A172 (cell line): ENCODE data around the gene N4BP2. TPM values are rescaled to one million over a fixed set of nuclear protein-coding genes. Genes with fewer than 3 reads are reported as not detected.
"Not testable (repeated sequence)": the region's sequence is repeated elsewhere in the genome, so short reads cannot be mapped to it uniquely, and the experiment has no call there.

Experiments
- DNase-seq: peaks from one replicate; pipeline ENCODE4 v3.0.0-alpha.2; 2015; ENCODE audit warnings: low spot score
- total RNA-seq: library from RNA; depleted of rRNA; stranded (reverse); fragments of >200 nt; shearing (Covaris generic); gene quantifications from 2 replicates; pipeline ENCODE4 v1.2.3, GENCODE V29; 2014; rRNA removed

The N4BP2 gene
- 2.7 and 3.0 TPM in 2 replicates for total RNA-seq

DNA sequence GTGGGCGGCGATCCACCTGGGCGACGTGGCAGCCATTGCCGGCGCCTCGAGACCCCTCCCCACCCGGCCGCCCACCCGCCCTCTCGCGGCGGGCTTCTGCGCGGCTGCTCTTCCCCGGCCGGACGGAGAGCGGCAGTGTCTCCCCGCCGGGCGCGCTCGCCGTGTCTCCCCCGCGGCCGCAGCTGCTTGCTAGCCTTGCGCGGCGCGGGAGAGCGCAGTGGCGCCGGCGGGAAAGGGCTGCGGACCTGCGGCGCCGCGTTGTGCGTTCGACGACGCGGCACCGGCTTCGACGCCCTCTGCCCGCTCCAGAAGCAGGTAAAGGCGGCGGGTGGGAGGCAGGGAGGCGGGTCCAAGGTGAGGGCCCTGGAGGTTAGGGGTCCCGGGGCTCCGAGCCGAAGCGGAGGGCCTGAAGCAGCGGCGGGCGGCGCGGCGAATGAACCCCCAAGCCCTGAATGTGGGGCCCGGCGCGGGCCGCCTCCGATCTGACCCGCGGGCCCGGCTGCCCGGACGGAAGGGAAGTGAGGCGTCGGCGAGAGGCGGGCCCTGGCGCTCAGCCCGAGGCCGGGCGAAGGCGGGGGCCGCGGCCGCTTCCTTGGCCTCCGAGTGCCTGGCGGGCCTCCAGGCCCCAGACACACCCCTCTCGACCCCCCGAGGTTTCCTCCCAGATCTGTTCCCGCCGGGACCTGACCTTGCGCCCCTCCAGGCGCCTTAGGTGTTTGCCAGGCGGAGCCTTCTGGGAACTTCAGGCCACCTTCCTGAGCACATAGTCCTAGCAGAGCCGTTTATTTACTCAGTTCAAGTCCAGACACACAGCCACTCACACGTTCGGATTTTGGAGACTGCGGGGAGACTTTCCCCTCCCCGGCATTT, at the start of gene N4BP2:
N4BP2 (plus strand) TSS at position 135 of the 870 bp plus-strand sequence. CDS start 40,491 bp downstream, outside the sequence.
- DNase-seq: peak; percentile 57

DNA sequence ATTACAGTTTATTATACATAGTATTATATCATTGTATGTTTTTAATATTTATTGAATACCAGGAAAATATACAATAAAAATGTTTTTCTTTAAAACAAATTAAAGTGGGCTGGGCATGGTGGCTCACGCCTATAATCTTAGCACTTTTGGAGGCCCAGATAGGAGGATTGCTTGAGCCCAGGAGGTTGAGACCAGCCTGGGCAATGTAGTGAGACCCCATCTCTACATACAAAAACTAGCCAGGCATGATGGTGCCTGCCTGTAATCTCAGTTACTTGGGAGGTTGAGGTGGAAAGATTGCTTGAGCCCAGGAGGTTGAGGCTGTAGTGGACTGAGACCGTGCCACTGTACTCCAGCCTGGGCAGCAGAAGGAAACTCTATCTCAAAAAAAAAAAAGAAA, 40.6 kb upstream of the N4BP2 start:
- DNase-seq: no peak

DNA sequence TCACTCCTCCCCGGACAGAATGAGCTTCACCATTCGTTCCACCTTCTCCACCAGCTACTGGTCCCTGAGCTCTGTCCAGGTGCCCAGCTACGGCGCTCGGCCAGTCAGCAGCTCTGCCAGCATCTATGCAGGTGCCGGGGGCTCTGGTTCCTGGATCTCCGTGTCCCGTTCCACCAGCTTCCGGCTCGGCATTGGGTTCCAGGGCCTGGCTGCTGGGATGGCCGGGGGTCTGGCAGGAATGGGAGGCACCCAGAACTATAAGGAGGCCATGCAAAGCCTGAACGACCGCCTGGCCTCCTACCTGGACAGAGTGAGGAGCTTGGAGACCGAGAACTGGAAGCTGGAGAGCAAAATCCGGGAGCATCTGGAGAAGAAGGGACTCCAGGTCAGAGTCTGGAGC, 36.4 kb upstream of the N4BP2 start:
- no peak for DNase-seq

DNA sequence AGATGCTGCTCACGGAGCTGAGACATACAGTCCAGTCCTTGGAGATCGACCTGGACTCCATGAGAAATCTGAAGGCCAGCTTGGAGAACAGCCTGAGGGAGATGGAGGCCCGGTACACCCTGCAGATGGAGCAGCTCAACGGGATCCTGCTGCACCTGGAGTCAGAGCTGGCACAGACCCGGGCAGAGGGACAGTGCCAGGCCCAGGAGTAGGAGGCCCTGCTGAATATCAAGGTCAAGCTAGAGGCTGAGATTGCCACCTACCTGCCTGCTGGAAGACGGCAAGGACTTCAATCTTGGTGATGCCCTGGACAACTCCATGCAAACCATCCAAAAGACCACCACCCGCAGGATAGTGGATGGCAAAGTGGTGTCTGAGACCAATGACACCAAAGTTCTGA, 35.5 kb upstream of the N4BP2 start:
- DNase-seq: not testable (repeated sequence)

DNA sequence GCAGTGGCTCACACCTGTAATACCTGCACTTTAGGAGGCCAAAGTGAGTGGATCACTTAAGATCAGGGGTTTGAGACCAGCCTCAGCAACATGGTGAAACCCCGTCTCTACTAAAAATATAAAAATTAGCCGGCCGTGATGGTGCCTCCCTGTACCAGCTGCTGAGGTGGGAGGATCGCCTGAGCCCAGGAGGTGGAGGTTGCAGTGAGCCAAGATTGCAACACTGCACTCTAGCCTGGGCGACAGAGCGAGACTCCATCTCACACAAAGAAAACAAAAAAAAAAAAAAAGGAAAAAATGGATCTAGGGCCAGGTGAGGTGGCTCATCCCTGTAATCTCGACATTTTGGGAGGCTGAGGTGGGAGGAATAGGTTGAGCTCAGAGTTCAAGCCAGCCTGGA, 32.6 kb upstream of the N4BP2 start:
- DNase-seq: not testable (repeated sequence)

DNA sequence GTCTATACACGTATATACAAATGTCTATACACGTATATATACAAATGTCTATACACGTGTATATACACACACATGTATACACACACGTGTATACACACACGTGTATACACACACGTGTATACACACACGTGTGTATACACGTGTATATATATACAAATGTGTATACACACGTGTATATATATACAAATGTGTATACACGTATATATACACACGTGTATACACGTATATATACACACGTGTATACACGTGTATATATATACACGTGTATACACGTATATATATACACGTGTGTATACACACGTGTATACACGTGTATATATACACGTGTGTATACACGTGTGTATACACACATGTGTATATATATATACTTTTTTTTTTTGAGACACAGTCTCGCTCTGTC, 23.9 kb upstream of the N4BP2 start:
- DNase-seq: no peak

DNA sequence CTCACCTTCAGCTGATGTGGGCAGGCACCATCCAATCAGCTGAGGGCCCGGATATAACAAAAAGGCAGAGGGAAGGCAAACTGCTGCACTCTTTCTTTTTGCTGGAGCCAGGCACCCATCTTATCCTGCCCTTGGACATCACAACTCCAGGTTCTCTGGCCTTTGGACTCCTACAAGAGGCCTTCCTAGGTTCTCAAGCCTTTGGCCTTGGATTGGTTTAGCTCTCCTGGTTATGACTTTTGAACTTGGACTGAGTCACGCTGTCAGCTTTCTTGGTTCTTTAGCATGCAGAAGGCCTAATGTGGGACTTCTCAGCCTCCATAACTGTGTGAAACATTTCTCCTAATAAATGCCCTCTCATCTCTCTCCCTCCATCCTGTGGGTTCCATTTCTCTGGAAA, 23.0 kb upstream of the N4BP2 start:
- DNase-seq: no peak

DNA sequence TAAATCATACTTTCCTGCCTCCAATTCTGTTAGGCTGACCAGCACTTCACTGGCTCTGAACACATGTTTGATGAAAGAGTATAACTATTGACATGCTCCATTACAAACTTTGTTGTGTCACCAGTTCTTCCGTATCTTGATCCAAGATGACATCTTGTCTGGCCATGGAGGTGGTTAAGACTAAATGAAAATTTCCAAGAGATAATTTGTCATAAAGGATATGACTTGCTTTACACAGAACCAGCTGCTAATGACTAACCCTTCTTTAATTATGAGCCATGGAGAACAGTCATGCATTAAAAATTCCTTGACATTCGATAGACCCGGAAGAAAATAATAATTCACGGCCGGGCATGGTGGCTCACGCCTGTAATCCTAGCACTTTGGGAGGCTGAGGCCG, 17.7 kb upstream of the N4BP2 start:
- DNase-seq: peak; percentile 45

DNA sequence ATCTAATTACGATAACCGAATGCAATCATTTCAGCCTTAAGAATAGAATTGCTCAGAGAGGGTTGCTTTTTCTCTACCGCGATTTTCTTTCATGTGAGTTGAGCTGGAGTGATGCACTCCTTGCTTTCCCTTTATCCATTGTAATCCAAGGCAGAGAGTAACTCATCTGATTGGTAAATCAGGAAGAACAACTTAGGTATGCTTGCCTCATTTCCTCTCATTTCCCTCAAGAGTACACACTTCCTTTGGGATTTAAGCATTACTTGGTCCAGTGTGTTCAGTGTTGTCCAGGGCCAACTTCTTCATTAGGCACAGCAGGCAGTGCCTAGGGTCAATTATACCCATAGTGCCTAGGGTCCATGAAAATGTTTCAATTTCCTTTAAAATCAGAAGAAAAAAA, 15.7 kb upstream of the N4BP2 start:
- DNase-seq: no peak

DNA sequence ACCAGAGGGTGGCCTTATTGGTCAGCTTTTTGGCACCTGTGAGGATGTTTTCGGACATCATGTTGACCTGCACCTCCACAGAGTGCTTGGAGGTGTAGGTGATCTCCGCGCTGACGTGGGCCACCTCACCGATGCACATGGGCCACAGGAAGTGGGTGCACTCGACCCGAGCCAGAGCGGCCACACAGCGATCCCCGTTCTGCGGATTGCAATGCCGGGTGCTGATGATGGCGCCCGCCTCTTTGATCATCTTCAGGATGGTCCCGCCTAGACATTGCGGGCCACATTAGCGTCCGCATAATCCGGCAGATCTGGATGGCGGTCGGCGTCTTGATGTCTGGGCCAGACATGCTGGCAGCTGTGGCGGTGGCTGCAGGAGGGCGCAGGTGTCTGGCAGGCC, 12.9 kb upstream of the N4BP2 start:
- DNase-seq: no peak

DNA sequence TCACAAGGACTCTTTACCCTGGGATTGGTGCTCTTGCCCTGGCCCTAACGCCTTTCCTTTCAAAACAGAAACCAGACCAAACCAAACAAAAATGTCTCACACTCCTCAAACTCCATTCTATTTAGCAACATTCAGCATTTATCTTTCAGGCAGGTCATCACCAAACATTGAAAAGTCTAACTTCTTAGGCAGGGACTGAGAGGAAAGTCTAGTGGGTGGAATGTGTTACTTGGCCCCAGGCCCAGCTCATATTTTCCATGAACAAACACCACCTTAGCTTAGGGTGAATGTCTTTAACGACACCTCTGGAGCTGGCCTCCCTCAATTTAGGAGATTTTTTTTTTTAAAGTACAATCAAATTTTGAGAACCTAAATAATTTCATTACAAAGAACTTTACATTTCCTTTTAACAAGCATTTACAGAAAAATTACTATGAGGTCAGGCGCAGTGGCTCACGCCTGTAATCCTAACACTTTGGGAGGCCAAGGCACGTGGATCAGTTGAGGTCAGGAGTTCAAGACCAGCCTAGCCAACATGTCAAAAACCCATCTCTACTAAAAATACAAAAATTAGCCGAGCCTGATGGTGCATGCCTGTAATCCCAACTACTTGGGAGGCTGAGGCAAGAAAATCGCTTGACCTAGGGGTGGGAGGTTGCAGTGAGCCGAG, 10.2 kb upstream of the N4BP2 start:
- peak; percentile 38 for DNase-seq

DNA sequence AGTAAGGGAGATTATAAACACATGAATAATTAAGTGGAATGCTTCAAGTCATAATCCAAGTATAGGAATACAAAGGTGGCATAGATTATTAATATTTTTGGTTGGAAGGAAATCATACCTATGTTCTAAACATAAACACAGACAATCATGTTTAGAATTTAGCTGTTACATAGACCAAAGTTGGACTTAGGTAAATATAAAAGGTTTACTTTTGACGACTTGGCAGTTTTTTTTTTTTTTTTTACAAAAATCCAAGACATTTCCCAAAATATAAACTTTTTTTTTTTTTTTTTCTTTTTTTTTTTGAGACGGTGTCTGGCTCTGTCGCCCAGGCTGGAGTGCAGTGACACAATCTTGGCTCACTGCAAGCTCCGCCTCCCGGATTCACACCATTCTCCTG, 3.5 kb upstream of the N4BP2 start:
- DNase-seq: no peak

DNA sequence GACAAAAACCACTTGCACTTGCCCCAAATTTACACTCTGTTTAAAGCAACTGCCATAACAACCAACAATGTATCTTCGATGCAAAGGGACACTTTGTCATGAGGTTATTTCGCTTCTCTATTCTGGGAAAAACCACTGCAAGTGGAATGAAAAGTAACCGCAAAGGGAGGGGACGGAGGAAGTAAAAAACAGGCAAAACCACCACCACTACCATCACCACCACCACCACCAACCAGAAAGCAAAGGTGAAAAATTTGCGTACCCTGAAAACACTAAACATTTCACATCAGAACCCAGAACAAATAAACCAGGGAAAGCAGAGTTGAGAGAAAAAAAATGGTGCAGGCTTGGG, 1.2 kb upstream of the N4BP2 start:
- DNase-seq: no peak

DNA sequence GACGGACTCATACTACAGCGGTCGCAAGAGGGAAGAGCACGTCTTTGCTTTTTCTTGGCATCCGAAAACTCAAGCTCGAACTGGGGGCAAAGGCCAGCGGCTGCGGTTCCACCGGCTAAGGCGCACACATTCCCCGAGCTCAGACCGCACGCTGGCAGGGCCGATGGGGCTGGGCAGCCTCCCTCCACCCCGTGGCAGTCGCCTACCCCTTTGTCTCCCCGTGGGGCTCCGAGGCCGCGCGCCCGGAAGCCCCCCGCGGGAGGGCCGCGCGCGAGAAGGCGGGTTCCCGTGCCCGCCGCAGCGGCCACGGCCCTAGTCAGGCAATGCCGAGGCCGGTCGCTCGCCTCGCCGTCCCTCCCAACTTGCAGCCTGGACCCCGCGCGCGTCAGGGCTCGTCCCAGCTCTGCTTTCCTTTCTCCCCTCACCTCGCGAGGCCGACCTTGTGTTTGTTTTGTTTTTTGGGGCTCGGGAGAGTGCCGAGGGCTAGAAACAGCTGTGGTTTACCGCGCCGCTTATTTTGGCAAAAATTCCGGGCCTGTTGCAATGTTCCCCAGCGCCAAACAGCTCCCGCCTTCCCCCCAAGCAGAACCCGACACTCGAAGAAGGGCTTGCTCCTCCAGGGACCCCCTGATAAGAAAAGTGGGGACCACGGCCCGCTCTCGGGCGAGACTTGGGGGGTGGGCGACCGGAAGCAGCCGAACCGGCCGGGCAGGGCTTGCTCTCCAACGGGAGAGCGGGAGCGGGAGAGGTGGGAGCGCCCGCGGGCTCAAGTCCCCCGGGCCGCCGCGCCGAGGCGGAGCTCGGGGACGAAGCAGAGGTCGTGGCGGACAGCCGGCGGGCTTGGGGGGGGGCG, 561 bp upstream of the N4BP2 start:
- DNase-seq: peak; percentile 51

DNA sequence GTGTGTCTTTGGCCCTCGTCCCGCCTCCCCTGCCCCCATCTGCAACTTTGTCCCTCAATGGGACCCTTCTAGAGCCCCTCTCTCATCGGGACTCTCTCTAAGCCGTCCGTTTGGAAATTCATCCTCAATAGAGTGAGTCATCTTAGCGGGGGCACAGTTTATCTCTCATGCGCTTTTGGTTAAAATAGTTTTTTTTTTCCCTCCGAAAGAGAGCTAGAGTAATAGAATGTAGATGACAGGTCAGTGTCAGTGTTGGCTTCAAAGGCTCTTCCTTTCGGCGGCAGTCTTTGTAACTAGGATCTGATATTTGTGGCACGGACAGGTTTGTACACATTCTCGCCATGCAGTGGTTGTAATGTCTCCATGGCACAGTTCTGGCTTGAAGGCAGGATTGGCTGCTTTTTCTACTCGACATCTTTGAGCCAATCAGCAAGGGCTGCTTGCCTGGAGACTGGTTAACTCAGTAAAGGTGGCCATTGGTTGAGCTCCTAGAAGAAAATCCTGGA, 989 bp downstream of the N4BP2 start:
- DNase-seq: peak; percentile 95

DNA sequence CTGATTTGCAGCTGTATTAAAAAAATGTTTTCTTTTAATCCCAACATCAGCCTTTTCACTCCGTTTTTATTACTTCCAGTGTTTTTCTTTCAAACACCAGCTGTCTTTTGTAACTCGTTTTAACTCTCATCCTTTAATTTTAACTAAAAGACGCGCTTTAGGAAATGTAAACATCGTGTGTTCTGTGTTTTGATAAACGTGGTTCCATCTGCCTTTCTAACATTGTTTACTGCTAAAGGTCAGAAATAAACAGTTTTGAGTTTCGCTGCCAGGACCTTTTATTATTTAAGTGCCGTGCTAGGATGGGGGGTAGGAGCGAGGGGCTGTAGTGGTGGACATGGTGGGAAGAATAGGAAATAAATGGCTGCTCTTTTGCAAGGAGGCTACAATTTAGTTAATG, 1.5 kb downstream of the N4BP2 start:
- no peak for DNase-seq

DNA sequence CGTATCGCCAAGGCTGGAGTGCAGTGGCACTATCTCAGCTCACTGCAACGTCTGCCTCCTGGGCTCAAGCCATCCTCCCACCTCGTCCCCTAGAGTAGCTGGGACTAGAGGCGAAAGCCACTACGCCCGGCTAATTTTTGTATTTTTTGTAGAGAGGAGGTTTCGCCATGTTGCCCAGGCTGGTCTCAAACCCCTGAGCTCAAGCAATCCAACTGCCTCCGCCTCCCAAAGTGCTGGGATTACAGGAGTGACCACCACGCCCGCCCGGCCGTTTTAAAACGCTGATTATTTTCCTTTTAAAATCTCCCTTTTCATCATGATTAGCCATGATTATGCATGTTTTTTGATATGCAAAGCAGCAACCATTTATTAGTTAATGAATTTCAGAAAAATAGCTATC, 2.2 kb downstream of the N4BP2 start:
- no peak for DNase-seq

DNA sequence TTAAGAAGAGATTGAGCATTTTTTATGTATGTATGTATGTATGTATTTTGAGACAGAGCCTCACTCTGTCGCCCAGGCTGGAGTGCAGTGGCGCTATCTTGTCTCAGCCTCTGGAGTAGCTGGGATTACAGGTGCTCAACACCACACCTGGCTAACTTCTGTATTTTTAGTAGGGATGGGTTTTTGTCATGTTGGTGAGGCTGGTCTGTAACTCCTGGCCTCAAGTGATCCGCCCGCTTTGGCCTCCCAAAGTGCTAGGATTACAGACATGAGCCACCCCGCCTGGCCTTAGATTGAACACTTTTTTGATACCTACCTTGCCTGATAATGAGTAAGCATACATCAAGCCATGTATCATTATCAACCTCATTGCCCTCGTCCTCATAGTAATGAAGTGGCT, 2.7 kb downstream of the N4BP2 start:
- no peak for DNase-seq

DNA sequence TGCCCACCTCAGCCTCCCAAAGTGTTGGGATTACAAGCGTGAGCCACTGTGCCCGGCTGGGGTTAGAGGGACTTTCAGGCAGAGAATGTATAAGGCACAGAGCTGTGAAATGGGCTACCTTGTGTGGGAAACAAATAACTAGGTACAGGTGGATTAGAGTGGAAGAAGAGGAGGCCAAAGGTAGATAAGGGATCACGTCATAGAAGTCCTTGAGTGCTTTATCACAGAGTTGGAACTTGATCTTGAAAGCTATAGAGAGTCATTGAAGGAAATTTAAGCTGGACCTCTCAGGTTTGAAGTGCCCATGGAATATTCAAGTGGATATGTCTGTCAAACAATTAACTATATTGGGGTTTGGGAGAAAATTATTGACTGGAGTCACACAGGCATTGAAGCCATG, 8.4 kb downstream of the N4BP2 start:
- no peak for DNase-seq

DNA sequence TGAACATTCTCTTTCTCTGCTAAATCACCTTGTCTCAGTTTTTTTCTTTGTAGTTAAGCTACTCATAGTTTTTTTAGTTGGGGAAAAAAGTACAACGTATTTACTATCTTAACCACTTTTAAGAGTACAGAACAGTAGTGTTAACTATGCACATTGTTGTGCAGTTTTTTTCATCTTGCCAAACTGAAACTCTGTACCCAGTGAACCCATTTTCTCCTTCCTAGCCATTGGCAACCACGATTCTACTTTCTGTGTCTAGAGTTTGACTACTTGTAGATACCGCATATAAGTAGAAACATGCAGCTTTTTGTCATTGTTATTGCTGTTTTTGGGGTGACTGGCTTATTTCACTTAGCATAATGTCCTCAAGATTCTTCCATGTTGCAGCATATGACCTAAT, 10.0 kb downstream of the N4BP2 start:
- no peak for DNase-seq

DNA sequence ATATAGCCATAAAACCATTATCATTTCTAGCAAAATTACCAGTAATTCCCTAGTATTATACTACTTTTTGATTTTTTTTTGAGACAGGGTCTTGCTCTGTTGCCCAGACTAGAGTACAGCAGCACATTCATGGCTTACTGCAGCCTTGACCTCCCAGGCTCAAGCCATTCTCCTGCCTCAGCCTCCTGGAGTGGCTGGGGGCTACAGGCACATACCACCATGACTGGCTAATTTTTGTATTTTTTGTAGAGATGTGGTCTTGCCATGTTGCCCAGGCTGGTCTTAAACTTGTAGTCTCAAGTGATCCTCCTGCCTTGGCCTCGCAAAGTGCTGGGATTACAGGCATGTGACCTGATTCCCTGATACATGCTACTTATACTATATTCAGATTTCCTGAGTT, 13.7 kb downstream of the N4BP2 start:
- DNase-seq: no peak

DNA sequence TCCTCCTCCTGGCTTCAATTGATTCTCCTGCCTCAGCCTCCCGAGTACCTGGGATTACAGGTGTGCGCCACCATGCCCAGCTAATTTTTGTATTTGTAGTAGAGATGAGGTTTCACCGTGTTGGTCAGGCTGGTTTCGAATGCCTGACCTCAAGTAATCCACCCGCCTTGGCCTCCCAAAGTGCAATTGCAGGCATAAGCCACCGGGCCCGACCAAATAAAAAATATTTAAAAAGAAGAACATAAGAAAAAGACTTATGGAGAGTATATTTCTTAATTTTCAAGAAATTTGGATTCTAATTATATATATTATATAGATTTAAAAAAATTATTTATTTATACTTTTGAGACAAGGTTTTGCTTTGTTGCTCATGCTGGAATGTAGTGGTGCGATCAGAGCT, 29.8 kb downstream of the N4BP2 start:
- DNase-seq: no peak
